NCI-H446 (cell line): ENCODE results near the gene SIGMAR1.
A peak's percentile ranks its signal among the peaks of the same experiment; 100 is the strongest.

Experiments used
- DNase-seq, 2 experiments: peaks; one replicate each; lab custom pipeline; 2025; lab: John Stamatoyannopoulos, UW

Gene SIGMAR1

DNA sequence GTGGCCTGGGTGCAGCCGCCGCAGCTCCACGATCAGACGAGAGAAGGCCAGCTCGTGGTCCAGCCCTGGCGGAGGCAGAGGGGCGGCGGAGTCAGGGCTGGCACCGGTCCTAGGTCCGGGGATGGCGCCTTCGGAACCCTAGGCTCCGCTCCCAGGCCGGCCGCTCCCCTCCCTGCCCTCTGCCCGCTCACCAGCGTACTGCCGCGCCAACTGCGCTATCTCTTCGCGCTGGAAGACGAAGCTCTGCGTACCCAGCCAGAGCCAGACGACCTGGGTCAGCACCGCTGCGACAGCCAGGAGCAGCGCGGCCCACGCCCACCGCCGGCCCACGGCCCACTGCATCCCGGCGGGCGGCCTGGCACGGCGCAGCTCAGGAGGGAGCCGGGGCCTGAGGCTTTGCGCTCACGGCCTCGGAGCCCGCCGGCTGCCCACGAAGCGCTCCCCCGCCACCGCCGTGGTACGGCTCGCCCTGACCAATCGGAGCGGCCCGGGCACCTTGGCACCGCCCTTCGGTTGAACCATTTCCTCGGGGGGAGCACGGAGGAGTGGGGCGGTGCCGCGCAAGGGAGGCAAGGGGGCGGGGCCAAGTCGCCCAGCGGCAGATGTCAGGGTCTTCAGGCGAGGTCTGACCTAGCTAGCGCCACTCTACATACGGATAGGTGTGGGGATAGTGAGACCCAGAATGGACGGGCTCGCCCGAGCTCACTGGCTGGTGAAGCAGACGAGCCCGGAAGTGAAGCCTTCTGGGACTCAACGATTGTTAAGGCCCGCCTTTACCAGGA is at the start of gene SIGMAR1:
TSS of gene SIGMAR1 (minus strand) at position 432 of the 782 bp plus-strand sequence. CDS start at position 342, 90 bp downstream.
- peak; percentile 91 to 97 for DNase-seq

DNA sequence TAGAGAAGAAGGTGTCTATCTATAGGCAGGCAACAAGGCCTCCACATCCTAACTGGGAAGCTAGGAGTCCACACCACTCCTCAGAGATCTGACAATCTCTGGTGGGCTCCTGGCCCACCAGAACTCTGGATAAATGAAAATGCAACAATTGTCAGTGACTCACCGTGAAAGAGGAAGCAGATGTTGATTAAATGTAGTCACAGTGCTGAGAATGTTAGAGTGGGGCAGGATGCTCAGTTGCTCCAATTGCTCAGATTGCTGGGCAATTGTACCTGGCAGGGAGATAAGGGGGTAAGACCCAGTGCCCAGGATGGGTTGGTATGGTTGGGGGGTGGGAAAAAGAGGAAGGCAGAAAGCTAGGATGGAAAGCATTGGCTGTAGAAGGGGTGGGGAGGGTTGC is 49.1 kb upstream of the SIGMAR1 start:
- DNase-seq = no peak

DNA sequence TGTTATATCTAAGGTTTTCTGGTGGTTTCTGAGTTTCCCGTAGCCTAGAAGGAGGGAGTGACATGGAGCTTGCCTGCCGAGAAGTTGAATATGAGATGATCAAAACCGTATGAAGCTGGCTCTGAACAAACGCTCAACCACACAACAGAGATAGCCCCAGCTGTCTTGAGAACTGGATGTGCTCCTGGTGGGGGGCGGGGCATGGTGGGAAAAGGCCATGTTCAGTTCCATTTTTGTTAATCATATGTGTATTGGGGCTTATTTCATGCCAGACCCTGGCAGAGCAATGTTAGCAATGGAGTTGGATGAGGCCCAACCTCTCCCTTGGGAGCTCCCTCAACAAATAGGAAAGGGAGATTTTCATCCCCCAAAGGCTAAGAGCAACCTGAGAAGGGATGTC is 48.6 kb upstream of the SIGMAR1 start:
- DNase-seq = peak in 1 of 2 experiments; percentile 18

DNA sequence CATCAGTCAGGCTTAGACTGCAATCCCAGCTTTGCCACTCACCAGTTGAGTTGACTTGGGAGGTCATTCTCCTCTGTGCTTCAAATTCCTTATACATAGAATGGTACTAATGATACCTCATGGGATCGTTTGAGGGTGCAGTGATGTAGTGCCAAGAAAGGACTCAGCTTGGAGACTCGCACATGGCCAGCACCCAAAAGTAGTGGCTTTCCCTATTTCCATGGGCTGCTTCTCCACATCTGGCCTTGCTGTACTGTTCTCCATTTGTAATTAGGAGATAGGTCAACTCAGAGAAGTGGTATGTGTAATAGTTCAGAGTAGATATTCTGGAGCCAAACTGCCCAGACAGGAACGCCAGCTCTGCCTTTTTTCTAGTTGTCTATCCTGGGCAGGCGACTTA is 48.0 kb upstream of the SIGMAR1 start:
- no peak for DNase-seq

DNA sequence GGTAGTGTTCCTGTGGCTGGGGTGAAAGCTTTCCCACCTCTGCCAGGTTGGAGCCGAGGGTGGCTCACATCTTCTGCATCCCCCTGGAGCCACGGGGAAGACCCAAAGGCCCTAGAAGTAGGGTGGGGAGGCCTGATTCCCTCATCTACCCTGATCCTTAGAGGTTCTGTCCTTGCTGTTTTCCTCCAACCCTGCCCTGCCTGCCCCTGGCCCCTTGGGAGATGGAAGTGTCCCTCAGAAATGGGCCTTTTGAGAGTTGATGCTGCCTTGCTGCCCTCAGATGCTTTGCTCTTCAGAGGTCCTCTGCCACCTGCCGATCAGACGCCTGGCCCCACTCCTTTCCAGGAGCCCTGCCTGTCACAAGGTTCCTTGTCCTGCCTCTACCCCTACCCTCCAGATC is 47.2 kb upstream of the SIGMAR1 start:
- DNase-seq = no peak

DNA sequence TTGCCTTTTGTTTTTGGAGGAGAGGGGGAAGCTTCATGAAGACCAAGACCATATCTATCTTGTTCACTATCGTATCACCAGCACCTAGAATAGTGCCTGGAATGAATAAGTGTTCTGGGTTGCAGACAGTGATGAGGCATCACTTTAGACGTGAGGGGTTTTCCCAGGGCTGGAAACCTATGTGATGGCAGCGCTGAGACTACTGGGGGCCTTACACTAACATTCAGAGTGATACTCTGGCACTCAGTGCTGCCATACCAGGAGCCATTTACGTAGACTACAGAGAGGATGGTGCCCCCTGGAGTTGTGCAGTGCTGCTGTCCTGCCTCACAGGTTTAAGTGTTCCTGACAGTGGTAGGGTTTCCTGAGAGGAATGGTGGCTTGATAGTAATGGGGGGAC is 46.6 kb upstream of the SIGMAR1 start:
- DNase-seq = no peak

DNA sequence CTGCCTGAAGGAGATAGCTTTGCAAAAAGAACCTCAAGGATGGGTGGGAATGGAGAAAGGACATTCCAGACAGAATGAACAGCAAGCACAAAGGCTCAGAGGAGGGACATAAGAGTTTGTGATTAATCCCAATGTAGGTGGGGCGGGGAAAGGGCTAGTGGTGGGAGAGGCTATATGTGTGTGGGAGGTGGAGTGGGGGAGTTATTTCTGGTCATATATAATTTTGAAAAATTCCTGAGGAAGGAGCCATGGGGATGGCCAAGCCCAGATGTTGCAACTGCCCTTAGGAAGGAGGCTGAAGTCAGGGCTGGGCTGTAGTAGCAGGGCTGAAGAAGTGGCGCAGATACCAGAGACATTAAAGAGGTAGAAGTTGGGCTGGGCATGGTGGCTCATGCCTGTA is 38.3 kb upstream of the SIGMAR1 start:
- no peak for DNase-seq

DNA sequence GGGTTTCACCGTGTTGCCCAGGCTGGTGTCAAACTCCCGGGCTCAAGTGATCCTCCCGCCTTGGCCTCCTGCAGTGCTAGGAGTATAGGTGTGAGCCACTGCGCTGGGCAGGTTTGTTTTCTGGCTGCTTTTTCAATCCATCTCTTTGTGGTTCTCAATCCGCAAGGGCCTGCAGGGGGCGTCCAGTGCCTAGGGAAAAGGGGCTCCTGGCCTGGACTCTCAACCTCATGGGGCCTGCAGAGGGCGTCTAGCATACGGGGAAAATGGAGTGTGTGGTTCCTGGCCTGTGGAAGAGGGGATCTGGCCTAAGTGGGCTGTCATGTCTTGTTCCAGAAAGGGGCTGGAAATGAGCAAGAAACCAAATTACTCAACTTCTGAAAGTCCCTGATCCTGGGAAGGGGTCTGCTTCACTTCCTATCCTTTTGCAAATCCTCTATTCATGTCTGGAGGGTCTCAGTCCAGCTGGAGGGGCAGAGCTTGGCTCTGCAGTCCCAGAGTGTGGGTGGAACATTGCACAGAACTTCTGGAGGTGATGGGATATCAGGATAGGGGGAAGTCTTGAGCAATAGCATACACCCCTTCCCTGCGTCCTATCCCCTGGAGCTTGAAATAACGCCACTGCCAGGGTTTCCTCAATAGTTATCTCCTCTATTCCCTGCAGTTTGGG is 37.6 kb upstream of the SIGMAR1 start:
- DNase-seq = peak; percentile 74 to 81

DNA sequence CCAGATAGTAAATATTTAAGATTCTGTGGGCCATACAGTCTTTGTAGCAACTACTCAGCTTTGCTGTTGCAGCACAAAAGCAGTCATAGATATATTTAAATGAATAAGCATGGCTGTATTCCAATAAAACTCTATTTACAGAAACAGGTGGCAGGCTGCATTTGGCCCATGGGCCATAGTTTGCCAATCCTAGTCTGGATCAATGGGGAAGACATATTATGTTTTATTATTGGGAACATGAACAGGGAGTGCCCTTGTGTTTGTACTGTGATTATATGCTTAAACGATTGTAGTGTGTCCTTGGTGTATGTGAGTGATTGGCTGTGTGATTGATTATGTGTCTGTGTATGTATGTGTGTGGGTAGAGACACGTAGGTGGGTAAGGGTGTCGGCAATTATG is 36.9 kb upstream of the SIGMAR1 start:
- DNase-seq = no peak

DNA sequence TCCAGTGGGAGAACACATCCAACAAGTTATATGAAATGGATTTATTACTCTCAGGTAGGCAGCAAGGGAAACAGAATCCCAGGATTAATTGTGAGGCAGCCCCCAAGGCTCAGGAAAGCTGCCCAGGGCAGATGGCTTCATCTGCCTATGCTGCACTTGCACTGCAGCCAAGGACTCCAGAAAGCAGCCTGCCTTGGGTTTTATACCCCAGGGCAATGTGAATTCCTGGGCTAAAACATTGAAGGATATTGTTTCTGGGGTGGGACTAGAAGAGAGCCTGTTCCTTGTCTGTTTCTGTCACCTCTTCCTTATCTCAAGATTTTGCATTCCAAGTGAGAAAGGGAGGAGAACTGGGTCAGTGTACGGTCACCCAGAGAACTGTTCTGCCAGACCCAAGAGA is 33.7 kb upstream of the SIGMAR1 start:
- DNase-seq = no peak

DNA sequence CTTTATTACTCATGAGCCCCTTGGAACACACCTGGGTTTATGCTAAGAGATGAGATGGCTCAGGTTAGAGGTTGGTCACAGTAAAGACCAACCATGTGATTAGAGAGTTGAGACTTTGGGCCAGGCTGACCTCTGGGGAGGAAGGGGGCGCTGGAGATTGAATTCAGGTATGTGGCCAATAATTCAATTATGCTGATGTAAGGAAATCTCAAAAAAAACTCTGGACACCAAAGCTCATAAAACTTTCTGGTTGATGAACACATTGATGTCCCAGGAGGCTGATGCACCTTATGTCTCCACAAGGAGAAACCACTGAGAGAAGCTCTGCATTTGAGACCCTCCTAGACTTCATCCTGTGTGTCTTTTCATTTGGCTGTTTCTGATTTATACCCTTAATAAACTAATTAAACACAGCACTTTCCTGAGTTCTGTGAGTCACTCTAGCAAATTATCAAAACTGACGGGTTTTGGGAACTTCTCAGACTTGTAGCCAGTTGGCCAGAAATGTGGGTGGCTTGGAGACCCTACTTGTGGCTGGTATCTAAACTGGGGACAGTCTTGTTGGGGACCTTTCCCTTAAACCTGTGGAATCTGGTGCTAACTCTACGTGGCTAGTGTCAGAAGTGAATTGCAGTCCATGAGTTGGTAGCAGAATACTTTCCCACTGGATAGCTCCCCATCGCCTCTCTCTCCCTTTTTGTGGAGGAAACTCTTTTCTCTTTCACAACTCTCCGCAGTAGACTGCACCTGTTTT is 32.4 kb upstream of the SIGMAR1 start:
- DNase-seq = no peak

DNA sequence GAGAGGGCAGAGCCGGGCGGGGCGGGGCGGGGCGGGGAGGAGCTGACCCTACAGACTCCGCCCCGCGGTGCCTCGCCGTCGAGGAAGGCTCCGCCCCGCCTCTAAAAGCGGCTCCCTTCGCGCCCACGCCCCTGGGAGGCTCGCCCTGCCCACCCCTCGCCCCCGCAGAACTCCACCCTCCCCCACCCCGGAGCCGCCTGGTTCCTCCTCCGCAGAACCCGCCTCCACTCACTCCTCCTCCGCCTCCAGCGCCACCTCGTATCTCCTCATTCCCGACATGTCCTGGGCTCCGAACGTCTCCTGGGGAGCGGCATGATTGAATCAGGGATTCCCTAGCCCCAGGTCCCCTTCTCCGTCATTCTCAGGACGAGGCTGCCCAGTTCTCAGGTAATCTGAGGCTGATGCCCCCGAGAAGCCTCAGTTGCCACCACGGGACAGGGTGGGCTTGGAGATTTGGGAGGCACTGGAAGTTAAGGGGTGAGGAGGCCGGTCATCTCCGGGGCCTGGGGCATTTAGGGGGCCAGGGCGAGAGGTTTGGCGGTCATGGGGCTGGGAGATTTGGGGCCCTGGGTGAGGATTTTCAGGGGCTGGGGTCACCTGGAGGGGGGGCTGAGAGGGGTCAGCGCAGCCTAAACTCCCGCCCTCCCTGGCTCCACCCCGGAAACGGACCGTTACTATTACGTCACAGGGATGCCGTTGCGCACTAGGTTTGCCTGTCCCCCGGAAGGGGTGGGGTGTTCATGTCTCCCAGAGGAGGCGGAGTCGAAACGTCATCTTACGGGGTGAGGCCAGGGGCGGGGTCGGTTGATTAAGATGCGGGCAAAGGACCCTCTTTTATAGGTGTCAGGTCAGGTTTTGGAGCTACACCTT is 28.0 kb upstream of the SIGMAR1 start:
- DNase-seq = peak; percentile 51 to 85

DNA sequence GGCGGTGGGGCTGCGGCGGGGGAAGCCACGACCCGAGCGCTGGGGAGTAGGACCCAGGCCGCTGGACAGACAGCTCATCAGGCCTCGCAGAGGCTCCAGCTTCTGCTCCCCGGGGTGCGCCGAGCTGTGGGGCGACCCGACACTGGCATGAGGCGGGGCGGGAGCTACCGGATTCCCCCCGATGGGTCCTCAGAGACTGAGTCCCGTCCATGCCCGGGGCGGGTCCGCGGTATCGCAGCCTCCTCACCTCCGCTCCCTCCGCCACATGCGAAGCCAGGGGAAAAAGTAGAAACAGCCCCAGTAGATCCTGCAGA is 27.4 kb upstream of the SIGMAR1 start:
- no peak for DNase-seq

DNA sequence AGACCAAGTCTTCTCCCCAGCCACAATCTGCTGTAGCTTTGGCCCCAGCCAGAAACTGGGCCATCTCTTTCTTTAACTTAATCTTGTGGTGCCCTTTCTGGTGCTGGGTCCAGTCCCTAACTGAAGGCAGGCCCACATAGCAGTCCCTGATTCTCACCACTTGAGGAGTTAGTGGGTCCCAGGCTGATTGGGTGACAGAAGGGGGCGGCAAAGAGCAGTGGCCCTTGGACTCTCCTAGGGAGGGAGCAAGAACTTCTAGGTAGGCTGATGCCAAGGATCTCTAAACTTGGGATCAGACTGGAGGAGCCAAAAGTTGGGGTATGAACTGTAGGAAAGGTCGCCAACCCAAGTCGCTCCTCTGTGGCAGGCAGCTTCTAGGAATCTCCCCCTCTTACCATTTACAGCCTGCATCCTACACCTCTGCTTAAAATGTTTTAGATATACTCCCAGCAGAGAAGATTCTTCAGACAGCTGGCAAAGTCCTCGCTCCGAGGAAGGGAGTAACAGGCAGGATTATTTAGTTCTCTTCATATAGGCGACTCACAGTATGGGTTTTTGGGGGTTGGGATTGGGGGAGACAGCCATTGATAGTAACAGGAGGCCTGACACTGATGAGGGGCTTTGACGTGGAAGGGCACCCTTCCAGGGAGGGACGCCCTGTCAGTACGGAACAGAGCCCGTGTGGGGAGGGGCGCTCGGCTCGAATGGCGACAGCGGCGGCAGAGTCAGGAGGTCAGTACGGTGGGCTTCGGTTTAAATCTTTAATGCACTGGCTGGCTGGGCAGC is 26.9 kb upstream of the SIGMAR1 start:
- peak; percentile 9 to 18 for DNase-seq

DNA sequence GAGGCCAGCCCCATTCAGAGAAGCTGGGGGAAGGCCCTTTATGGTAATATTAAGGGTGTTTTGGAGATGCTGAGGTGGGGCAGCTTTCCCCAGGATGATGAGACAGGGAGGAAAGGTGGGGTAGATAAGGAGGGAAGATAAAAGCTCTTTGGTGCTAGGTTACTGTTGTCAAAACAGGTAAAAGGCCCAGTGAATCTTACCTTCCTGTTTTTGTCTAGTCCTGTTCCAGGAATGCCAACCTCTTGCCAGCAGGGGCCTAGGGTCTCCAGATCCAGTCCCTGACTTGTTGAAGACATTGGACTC is 25.7 kb upstream of the SIGMAR1 start:
- DNase-seq = no peak

DNA sequence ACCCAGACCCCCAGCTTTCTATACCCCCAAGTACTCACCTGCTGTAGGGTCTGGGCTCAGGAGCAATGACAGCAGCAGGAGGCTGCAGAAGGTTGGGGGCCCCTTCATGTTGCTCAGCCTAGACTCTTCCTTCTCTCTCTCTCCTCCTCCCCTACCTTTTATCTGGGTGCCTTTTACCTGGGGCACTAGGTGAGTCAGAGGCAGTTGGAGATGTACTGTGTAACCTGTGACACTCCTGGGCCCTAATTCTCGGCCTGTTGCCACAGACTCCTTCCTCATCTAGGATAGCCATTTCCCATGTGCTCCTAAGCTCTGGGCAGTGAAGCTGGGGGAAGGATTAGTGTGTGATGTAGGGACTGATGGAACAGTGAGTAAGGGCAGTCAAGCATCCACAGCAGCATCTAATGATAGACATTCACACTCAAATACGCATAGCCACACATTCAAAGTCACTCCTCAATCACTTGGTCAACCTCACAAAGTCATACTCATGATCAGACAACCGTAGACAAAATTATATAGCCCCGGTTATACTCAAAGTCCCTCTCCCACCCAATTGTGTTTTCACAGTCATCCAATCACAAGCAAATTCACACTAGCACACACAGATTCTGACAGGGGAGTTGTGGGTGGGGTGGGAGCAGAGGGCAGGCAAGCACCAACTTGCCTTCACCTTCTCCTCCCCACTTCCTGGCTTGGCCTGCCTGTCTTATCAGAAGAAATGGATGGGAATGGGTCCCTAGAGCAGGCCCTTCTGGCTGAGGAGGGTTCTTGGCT is 25.1 kb upstream of the SIGMAR1 start, which contains the start of gene CCL27:
TSS of gene CCL27 (minus strand) at position 132 of the 777 bp plus-strand sequence. CDS start at position 108, 24 bp downstream.
- DNase-seq = no peak

DNA sequence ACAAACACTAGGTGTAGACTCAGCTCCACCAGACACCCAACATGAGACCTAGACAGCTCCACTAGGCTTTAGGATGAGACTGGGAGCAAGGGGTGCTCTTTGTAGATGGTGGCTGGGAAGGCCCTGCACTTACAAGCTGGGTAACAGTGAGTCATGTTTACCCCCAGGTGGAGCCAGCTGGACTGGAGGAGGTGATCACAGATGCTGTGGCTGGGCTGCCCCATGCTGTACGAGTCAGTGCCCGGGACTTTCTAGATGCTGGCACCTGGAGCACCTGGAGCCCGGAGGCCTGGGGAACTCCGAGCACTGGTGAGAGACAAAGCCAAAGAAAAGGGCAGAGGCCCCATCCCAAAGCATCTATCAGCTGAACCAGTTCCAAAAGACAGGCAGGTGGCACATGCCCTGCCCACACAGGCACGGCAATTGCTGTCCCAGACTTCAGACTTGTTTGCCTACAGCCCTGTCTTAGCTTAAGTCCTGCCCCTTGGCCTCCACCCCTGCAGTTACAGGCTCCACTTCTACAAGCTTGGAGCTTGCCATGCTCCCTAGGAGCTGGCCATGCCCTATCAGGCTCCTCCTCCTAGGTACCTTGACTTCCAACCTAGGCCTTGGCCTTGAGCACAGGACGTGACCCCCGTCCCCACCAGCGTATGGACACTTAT is 22.1 kb upstream of the SIGMAR1 start:
- no peak for DNase-seq

DNA sequence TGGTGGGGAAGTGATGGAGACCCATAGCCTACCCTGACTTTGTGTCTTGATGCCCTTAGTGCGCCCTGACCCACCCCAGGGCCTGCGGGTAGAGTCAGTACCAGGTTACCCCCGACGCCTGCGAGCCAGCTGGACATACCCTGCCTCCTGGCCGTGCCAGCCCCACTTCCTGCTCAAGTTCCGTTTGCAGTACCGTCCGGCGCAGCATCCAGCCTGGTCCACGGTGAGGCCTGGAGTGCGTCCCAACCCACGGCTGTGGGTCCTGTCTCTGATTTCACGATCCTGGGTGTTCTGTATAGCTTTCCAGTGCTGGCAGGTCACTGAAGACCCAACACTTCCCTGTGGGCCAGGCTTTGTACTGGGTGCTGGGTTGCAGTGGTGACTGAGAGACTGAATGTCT is 20.9 kb upstream of the SIGMAR1 start:
- DNase-seq = no peak

DNA sequence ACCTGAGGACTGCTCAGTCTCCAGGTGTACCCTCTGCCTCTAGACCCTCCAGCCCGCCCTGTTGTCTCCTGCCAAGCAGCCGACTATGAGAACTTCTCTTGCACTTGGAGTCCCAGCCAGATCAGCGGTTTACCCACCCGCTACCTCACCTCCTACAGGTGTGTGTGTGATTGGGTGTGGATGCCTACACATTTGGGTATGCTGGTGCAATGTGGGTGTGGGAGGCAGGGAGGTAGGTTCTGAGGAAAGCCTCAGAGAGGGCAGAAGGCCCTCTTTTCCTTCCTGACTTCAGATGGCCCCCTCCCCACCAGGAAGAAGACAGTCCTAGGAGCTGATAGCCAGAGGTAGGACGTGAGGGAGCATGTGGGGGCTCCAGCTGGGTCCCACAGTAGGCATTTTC is 19.4 kb upstream of the SIGMAR1 start:
- no peak for DNase-seq

DNA sequence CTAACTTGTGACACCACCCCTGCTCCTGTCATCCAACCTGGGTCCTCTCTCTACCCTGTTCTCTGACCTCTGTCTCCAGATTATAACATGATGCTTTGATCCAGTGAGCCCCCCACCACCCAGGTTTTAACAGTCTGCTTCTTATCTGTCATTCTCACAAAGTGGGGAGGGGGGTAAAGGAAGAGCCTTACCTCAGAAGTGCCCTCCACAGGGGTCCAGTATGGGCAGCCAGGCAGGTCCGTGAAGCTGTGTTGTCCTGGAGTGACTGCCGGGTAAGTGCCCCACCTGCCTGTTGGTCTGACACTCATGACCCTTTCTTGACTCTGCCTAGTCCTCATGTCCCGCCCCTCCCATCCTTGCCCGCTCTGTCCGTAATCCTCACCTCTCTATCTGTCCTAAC is 17.8 kb upstream of the SIGMAR1 start:
- no peak for DNase-seq
